Islet of Langerhans (tissue), 1 donor: ENCODE data around the gene POFUT2.

Source experiments
- FAIRE-seq: peaks from one replicate; lab custom pipeline; 2011; peaks lifted over from hg19 to GRCh38; lab: Jason Lieb, UNC

Gene POFUT2

GRCh38 chr21:45297329-45297728, 9.6 kb upstream of the POFUT2 start:
- no peak for FAIRE-seq

GRCh38 chr21:45296638-45297037, 8.9 kb upstream of the POFUT2 start:
- FAIRE-seq: no peak

- no peak for FAIRE-seq
Observed at GRCh38 chr21:45295576-45296365, 8.1 kb upstream of the POFUT2 start.

- no peak for FAIRE-seq
Observed at GRCh38 chr21:45294509-45295291, 7.0 kb upstream of the POFUT2 start.

GRCh38 chr21:45293726-45294401, 6.2 kb upstream of the POFUT2 start:
- FAIRE-seq: no peak

- no peak for FAIRE-seq
Observed at GRCh38 chr21:45293220-45293725, 5.6 kb upstream of the POFUT2 start.

- FAIRE-seq: no peak
Observed at GRCh38 chr21:45292399-45293219, 4.9 kb upstream of the POFUT2 start.

- no peak for FAIRE-seq
Observed at GRCh38 chr21:45291613-45292398, 4.1 kb upstream of the POFUT2 start.

GRCh38 chr21:45290948-45291612, 3.4 kb upstream of the POFUT2 start:
- no peak for FAIRE-seq

- no peak for FAIRE-seq
Observed at GRCh38 chr21:45289655-45290515, 2.2 kb upstream of the POFUT2 start.

GRCh38 chr21:45289134-45289533, 1.4 kb upstream of the POFUT2 start:
- FAIRE-seq: no peak

GRCh38 chr21:45288441-45288841, 746 bp upstream of the POFUT2 start:
- FAIRE-seq: no peak

- no peak for FAIRE-seq
Observed at GRCh38 chr21:45286671-45287437, 841 bp downstream of the POFUT2 start.

GRCh38 chr21:45285266-45285931, 2.3 kb downstream of the POFUT2 start:
- FAIRE-seq: no peak

- no peak for FAIRE-seq
Observed at GRCh38 chr21:45284456-45284741, 3.3 kb downstream of the POFUT2 start.

- FAIRE-seq: no peak
Observed at GRCh38 chr21:45283611-45284455, 3.9 kb downstream of the POFUT2 start.

GRCh38 chr21:45283035-45283610, 4.6 kb downstream of the POFUT2 start:
- no peak for FAIRE-seq
